ENCODE results near the gene OR2AG2.

DNA sequence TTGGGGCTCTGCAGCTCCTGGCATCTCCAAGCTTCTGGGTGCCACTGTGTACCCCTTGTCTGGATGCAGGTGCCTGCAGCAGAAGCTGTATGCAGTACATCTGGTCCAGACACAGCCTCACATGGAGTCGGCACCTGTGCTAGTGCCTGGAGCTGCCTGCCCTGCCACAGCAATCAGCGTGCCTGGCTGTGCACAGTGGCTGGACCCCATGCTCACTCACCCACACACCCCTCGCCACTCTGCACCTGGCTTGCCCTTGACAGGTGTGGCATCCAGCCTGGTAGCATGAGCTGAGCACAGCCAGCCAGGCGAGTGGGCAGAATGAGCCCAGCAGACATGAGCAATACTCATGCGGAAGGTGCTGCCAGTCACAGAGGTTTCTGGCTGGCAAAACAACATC lies 47.2 kb upstream of the OR2AG2 start:
- TF ChIP-seq EZH2 (IDR thresholded peaks at IDR 0.05; ENCODE audit: borderline replicate concordance, low read depth, low read length, severe bottlenecking) = no peak
- TF ChIP-seq, protein P1, sequence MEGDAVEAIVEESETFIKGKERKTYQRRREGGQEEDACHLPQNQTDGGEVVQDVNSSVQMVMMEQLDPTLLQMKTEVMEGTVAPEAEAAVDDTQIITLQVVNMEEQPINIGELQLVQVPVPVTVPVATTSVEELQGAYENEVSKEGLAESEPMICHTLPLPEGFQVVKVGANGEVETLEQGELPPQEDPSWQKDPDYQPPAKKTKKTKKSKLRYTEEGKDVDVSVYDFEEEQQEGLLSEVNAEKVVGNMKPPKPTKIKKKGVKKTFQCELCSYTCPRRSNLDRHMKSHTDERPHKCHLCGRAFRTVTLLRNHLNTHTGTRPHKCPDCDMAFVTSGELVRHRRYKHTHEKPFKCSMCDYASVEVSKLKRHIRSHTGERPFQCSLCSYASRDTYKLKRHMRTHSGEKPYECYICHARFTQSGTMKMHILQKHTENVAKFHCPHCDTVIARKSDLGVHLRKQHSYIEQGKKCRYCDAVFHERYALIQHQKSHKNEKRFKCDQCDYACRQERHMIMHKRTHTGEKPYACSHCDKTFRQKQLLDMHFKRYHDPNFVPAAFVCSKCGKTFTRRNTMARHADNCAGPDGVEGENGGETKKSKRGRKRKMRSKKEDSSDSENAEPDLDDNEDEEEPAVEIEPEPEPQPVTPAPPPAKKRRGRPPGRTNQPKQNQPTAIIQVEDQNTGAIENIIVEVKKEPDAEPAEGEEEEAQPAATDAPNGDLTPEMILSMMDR (IDR thresholded peaks at IDR 0.05; ENCODE audit: borderline replicate concordance, extremely low read depth, low read length, poor library complexity, severe bottlenecking) = no peak
